ENCODE measurements around the gene CEP112.

DNA sequence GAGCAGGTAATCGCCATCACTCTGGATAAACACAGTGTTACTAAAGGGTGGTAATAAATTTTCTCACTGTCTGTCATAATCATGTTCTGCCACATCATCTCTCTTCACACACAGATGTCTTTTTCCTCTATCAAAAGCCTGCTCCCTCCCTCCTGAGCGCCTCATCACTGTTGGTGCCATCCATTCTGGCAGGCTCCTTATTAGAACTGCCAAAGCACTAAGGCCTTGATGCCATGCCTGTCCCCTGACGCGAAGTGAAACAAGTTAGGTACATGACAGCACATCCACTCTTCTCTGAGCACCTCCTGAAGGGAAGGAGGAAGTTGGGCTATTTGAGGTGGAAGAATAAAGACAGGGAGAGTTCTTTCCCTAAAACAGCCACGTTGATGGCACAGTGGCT, 592.3 kb downstream of the CEP112 start:
- no peak for TF ChIP-seq POLR2A (IDR thresholded peaks at IDR 0.05)
- TF ChIP-seq, protein P1, sequence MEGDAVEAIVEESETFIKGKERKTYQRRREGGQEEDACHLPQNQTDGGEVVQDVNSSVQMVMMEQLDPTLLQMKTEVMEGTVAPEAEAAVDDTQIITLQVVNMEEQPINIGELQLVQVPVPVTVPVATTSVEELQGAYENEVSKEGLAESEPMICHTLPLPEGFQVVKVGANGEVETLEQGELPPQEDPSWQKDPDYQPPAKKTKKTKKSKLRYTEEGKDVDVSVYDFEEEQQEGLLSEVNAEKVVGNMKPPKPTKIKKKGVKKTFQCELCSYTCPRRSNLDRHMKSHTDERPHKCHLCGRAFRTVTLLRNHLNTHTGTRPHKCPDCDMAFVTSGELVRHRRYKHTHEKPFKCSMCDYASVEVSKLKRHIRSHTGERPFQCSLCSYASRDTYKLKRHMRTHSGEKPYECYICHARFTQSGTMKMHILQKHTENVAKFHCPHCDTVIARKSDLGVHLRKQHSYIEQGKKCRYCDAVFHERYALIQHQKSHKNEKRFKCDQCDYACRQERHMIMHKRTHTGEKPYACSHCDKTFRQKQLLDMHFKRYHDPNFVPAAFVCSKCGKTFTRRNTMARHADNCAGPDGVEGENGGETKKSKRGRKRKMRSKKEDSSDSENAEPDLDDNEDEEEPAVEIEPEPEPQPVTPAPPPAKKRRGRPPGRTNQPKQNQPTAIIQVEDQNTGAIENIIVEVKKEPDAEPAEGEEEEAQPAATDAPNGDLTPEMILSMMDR (IDR thresholded peaks at IDR 0.05): no peak
